GM12864 (cell line): Measurements from ENCODE around the gene TMEM45A.
"Not testable (repeated sequence)": the region's sequence is repeated elsewhere in the genome, so short reads cannot be mapped to it uniquely, and the experiment has no call there.

ENCODE experiments used
- DNase-seq: peaks from one replicate; pipeline ENCODE4 v3.0.0-alpha.2; 2011; ENCODE audit warnings: low read depth
- H3K4me3 ChIP-seq: 2 replicates; pipeline ENCODE4 v1.5.1; 2011; ENCODE audit warnings: mild to moderate bottlenecking, low read depth, low read length, control low read depth
- TF ChIP-seq, protein P1 (sequence below): IDR thresholded peaks from 2 replicates; pipeline ENCODE4 v1.5.1; 2011; ENCODE audit warnings: low read depth, mild to moderate bottlenecking, moderate library complexity, low read length, control low read depth, inconsistent platforms; ENCODE audit errors: missing control alignments

TMEM45A gene

GRCh38 chr3:100467133-100467532 is 25.3 kb upstream of the TMEM45A start:
- H3K4me3 ChIP-seq: no peak overlapping the region
- TF ChIP-seq, protein P1, sequence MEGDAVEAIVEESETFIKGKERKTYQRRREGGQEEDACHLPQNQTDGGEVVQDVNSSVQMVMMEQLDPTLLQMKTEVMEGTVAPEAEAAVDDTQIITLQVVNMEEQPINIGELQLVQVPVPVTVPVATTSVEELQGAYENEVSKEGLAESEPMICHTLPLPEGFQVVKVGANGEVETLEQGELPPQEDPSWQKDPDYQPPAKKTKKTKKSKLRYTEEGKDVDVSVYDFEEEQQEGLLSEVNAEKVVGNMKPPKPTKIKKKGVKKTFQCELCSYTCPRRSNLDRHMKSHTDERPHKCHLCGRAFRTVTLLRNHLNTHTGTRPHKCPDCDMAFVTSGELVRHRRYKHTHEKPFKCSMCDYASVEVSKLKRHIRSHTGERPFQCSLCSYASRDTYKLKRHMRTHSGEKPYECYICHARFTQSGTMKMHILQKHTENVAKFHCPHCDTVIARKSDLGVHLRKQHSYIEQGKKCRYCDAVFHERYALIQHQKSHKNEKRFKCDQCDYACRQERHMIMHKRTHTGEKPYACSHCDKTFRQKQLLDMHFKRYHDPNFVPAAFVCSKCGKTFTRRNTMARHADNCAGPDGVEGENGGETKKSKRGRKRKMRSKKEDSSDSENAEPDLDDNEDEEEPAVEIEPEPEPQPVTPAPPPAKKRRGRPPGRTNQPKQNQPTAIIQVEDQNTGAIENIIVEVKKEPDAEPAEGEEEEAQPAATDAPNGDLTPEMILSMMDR: no peak
- no peak for DNase-seq

- TF ChIP-seq, protein P1: no peak
- no peak for DNase-seq
Measured at GRCh38 chr3:100468676-100469075, 23.7 kb upstream of the TMEM45A start.

GRCh38 chr3:100470951-100471350 is 21.5 kb upstream of the TMEM45A start:
- TF ChIP-seq, protein P1: no peak
- H3K4me3 ChIP-seq: no peak overlapping the region
- no peak for DNase-seq

More at GRCh38 chr3:100468676-100469075, 23.7 kb upstream of the TMEM45A start:
- no peak overlapping the region for H3K4me3 ChIP-seq

GRCh38 chr3:100471444-100471843 is 21.0 kb upstream of the TMEM45A start:
- DNase-seq: no peak
- TF ChIP-seq, protein P1: no peak
- no peak overlapping the region for H3K4me3 ChIP-seq

GRCh38 chr3:100477851-100478360 is 14.5 kb upstream of the TMEM45A start:
- not testable (repeated sequence) for H3K4me3 ChIP-seq, DNase-seq

GRCh38 chr3:100478521-100478920 is 13.9 kb upstream of the TMEM45A start:
- DNase-seq, H3K4me3 ChIP-seq: not testable (repeated sequence)

- TF ChIP-seq, protein P1: no peak
- H3K4me3 ChIP-seq: no peak overlapping the region
- DNase-seq: no peak
Measured at GRCh38 chr3:100480081-100480480, 12.3 kb upstream of the TMEM45A start.

DNA sequence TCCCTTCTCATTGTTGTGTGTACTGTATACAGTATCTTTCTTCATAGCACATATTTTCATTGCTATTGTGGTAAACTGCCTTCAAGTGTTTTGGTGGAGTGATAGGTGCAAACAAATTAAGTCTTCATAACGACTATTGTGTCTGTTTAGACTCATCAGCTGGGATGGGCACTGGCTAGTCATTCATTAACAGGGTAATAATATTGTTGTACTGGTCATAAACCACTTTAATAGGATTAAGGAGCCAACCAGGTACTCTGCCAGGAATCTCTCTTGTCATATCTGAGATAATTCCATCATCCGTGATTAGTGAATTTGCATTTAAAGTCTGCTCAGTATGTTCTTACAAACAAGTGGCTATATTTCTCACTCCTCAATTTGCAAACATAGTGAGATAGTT is 10.2 kb upstream of the TMEM45A start:
- no peak for DNase-seq
- TF ChIP-seq, protein P1: no peak
- no peak overlapping the region for H3K4me3 ChIP-seq
